Vagina (tissue), 2 donors: ENCODE results near the gene CEMIP2. TPM values are rescaled to one million over a fixed set of nuclear protein-coding genes. Genes with fewer than 3 reads are reported as not detected.

Source experiments
- DNase-seq, 2 donors: peaks; one replicate each; pipeline ENCODE4 v3.0.0-alpha.2; 2017; ENCODE audit errors: extremely low spot score in 2 of 2
- H3K27ac ChIP-seq: fragments of 200-600 bp; sonication (generic); one replicate; pipeline ENCODE4 v1.5.1; 2019
- H3K27me3 ChIP-seq: fragments of 200-600 bp; sonication (generic); one replicate; pipeline ENCODE4 v1.5.1; 2019
- H3K36me3 ChIP-seq, 2 donors: fragments of 200-600 bp; sonication (generic); one replicate each; pipeline ENCODE4 v1.5.1; 2017 to 2019
- H3K4me1 ChIP-seq: fragments of 200-600 bp; sonication (generic); one replicate; pipeline ENCODE4 v1.5.1; 2019
- H3K4me3 ChIP-seq, 2 donors: fragments of 200-600 bp; sonication (generic); 1 replicate in 1 of 2; 2 replicates in 1 of 2; pipeline ENCODE4 v1.5.1; 2016 to 2019
- H3K9me3 ChIP-seq: fragments of 200-600 bp; sonication (generic); one replicate; pipeline ENCODE4 v1.5.1; 2019
- POLR2A ChIP-seq, 2 donors: fragments of 450-650 bp; IDR thresholded peaks; one replicate each; pipeline ENCODE4 v1.6.1; 2017; ENCODE audit warnings: antibody characterized with exemption in 2 of 2, mild to moderate bottlenecking in 2 of 2, moderate library complexity in 2 of 2
- POLR2AphosphoS5 ChIP-seq, 2 donors: sonication (generic); formaldehyde crosslinking; IDR thresholded peaks; one replicate each; pipeline ENCODE4 v1.9.0; 2017; ENCODE audit warnings: antibody characterized with exemption in 2 of 2, mild to moderate bottlenecking in 2 of 2, low read depth in 1 of 2; ENCODE audit not compliant: insufficient read depth in 1 of 2
- intact Hi-C: fragments of 100-400 bp; cut with DNase I; formaldehyde crosslinking; loops from one replicate; pipeline ENCODE4 v1.15.1; 2023
- total RNA-seq: library from RNA; depleted of rRNA; stranded (reverse); fragments of >200 nt; gene quantifications from one replicate; pipeline ENCODE4 v1.2.3, GENCODE V29; 2016
- TF ChIP-seq, protein P1 (sequence below), 3 experiments: fragments of 450-650 bp in 2 of 3; fragments of 200-600 bp in 1 of 3; sonication (generic) in 1 of 3; IDR thresholded peaks; one replicate each; pipeline ENCODE4 v1.5.1; 2017 to 2019; ENCODE audit warnings: antibody characterized with exemption in 3 of 3, mild to moderate bottlenecking in 2 of 3, moderate library complexity in 2 of 3

Gene CEMIP2
- total RNA-seq, 1 donor from 2014 or later, result 46.7 TPM

DNA sequence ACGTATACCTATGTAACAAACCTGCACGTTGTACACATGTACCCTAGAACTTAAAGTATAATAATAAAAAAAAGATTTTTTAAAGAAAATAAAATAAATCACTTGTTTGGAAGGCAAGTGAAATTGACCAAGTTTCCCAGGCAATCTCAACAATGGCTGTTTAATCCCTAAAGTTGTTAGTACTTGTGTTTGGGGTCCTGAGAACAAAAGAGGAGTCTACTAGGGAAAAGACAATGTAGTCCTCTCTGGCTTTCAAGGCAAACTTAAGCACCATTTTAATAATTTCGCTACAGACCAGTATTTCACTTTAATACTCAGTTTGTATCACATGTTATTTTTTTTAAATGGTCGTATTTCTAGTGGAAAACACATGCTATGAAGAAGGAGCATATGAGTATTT, 14.2 kb downstream of the CEMIP2 start:
- H3K36me3 ChIP-seq, result peaks cover 0 to 4% of the 10 kb centered on the region in 2 donors
- TF ChIP-seq POLR2A (IDR thresholded peaks at IDR 0.05), result no peak
- TF ChIP-seq, protein P1, sequence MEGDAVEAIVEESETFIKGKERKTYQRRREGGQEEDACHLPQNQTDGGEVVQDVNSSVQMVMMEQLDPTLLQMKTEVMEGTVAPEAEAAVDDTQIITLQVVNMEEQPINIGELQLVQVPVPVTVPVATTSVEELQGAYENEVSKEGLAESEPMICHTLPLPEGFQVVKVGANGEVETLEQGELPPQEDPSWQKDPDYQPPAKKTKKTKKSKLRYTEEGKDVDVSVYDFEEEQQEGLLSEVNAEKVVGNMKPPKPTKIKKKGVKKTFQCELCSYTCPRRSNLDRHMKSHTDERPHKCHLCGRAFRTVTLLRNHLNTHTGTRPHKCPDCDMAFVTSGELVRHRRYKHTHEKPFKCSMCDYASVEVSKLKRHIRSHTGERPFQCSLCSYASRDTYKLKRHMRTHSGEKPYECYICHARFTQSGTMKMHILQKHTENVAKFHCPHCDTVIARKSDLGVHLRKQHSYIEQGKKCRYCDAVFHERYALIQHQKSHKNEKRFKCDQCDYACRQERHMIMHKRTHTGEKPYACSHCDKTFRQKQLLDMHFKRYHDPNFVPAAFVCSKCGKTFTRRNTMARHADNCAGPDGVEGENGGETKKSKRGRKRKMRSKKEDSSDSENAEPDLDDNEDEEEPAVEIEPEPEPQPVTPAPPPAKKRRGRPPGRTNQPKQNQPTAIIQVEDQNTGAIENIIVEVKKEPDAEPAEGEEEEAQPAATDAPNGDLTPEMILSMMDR (IDR thresholded peaks at IDR 0.05), result no peak
- no peak for TF ChIP-seq POLR2AphosphoS5 (IDR thresholded peaks at IDR 0.05; ENCODE audit: insufficient read depth in 1 of 2, low read depth in 1 of 2)
- no peaks in the 10 kb centered on the region for H3K27me3 ChIP-seq
- H3K4me1 ChIP-seq, result peaks cover 5% of the 10 kb centered on the region
- intact Hi-C loops, result no loop called here
- H3K4me3 ChIP-seq, result no peak overlapping the region
- no peaks in the 10 kb centered on the region for H3K9me3 ChIP-seq
- no peak for DNase-seq
- no peak overlapping the region for H3K27ac ChIP-seq

DNA sequence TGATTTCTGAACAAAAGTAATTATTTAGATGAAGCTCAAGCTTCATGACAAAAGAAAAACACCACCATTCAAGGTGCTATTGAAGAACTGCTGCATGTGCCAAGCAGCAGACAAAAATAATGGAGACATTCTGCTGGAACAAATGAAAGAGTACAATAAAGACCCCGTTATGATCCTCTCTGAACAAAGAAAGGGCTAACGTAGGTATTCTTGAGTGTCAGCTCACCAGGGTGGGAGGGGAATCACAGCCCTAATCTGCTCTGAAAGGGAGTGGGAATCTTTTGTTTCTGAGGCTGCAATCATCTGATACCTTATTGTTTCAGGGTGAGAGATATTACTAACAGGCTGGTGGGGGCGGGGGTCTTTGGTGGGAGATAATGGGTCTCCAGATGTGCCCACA, 15.4 kb downstream of the CEMIP2 start:
- Histone ChIP-seq H3K27me3 (no peaks in the 10 kb centered on the region), H3K4me1 (no peaks in the 10 kb centered on the region), H3K4me3 (no peak overlapping the region), H3K27ac (no peak overlapping the region), H3K36me3 (peaks cover 0 to 6% of the 10 kb centered on the region in 2 donors), H3K9me3 (no peaks in the 10 kb centered on the region)
- TF ChIP-seq, protein P1 (IDR thresholded peaks at IDR 0.05), result no peak
- TF ChIP-seq POLR2A (IDR thresholded peaks at IDR 0.05) (no peak), POLR2AphosphoS5 (IDR thresholded peaks at IDR 0.05; ENCODE audit: insufficient read depth in 1 of 2, low read depth in 1 of 2) (no peak)
- intact Hi-C loops, result no loop called here
- DNase-seq, result no peak

DNA sequence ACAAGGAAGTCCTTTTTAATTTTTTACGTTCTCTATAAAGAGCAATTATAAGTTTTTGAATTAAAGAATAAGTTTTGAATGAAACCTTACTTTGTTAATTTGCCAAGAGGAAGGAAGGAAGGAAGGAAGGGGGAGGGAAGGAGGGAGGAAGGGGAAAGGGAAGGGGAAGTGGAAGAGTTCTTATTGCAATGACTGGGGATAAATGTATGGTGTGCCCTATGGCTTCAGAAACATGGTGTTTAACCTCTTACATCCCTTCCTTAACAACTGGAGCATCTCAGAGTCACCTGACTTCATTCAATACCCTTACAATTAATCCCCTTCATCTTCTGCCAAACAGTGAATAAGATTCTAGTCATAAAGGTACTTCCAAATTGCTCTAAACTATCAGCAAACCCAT, 16.0 kb downstream of the CEMIP2 start:
- H3K36me3 ChIP-seq, result peaks cover 0 to 6% of the 10 kb centered on the region in 2 donors
- no peaks in the 10 kb centered on the region for H3K27me3 ChIP-seq
- H3K27ac ChIP-seq, result no peak overlapping the region
- no peak for DNase-seq
- no peak for TF ChIP-seq POLR2AphosphoS5 (IDR thresholded peaks at IDR 0.05; ENCODE audit: insufficient read depth in 1 of 2, low read depth in 1 of 2)
- no peak for TF ChIP-seq POLR2A (IDR thresholded peaks at IDR 0.05)
- TF ChIP-seq, protein P1 (IDR thresholded peaks at IDR 0.05), result no peak
- no peak overlapping the region for H3K4me3 ChIP-seq
- no peaks in the 10 kb centered on the region for H3K9me3 ChIP-seq
- intact Hi-C loops, result no loop called here
- H3K4me1 ChIP-seq, result no peaks in the 10 kb centered on the region

DNA sequence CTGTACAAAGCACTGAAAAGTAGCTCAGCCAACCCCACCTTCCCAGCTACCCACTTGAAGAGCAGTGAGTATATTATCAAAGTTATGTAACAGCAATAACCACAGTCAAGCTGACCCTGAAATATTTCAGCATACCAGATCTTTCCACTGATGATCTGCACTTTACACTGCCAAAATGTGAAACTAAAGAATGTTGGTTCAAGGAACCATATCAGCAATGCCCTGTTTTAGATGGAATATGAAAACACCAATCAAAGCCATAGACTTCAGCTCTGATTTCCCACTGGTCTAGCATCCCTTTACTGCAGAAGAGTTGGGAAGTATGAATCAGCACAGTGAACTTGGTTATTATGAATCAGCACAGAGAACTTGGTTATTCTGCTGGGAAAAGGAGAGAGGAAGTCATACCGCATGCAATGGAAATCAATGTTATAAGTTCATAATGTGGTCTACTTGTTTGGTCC, 20.0 kb downstream of the CEMIP2 start:
- H3K36me3 ChIP-seq, result peaks cover 0 to 6% of the 10 kb centered on the region in 2 donors
- no peak overlapping the region for H3K4me3 ChIP-seq
- no peak overlapping the region for H3K27ac ChIP-seq
- no peak for DNase-seq
- peaks cover 1% of the 10 kb centered on the region for H3K4me1 ChIP-seq
- intact Hi-C loops, result no loop called here
- no peaks in the 10 kb centered on the region for H3K9me3 ChIP-seq
- no peak for TF ChIP-seq POLR2A (IDR thresholded peaks at IDR 0.05)
- TF ChIP-seq, protein P1 (IDR thresholded peaks at IDR 0.05), result no peak
- no peak for TF ChIP-seq POLR2AphosphoS5 (IDR thresholded peaks at IDR 0.05; ENCODE audit: insufficient read depth in 1 of 2, low read depth in 1 of 2)
- H3K27me3 ChIP-seq, result no peaks in the 10 kb centered on the region

DNA sequence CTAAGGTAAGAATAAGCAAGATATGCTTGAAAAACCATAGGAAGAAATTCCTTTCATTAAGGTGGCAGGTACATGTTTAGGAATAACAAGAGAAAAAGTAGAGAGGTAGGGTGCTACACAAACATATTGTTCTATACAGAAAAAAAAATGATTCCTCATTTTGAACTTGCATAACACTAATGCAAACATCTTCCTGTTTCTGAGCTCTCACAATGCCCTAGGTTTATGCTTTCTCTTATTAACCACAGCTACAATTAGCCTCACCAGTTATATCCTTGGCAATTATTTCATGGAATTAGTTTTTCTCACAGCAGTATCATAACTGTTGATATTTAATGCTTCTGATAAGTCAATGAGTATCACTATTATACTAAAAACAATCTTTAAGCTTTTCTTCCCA, 20.7 kb downstream of the CEMIP2 start:
- Histone ChIP-seq H3K4me3 (no peak overlapping the region), H3K9me3 (no peaks in the 10 kb centered on the region), H3K4me1 (peaks cover 8% of the 10 kb centered on the region), H3K27me3 (no peaks in the 10 kb centered on the region), H3K27ac (no peak overlapping the region), H3K36me3 (peaks cover 0 to 6% of the 10 kb centered on the region in 2 donors)
- no peak for DNase-seq
- TF ChIP-seq POLR2A (IDR thresholded peaks at IDR 0.05) (no peak), POLR2AphosphoS5 (IDR thresholded peaks at IDR 0.05; ENCODE audit: insufficient read depth in 1 of 2, low read depth in 1 of 2) (no peak)
- TF ChIP-seq, protein P1 (IDR thresholded peaks at IDR 0.05), result no peak
- intact Hi-C loops, result loop anchor here (2.0 kb wide), 1 partner anchor 15 kb away; no protein-coding TSS in a partner anchor
